Middle frontal gyrus (tissue), 1 donor: ENCODE measurements around the gene MEI1.
"Not testable (repeated sequence)": the region's sequence is repeated elsewhere in the genome, so short reads cannot be mapped to it uniquely, and the experiment has no call there.

ENCODE experiments used
- DNase-seq: peaks from one replicate; pipeline ENCODE4 v3.0.0-alpha.2; 2015; ENCODE audit warnings: low spot score; ENCODE audit errors: extremely low spot score

The MEI1 gene

GRCh38 chr22:41681616-41682015 is 17.7 kb upstream of the MEI1 start:
- DNase-seq: no peak

- DNase-seq: peak; percentile 74
Observed at GRCh38 chr22:41682033-41682807, 17.1 kb upstream of the MEI1 start.

GRCh38 chr22:41683052-41683451 is 16.3 kb upstream of the MEI1 start:
- DNase-seq: no peak

- no peak for DNase-seq
Observed at GRCh38 chr22:41683616-41684015, 15.7 kb upstream of the MEI1 start.

GRCh38 chr22:41684194-41684593 is 15.1 kb upstream of the MEI1 start:
- DNase-seq: no peak

- not testable (repeated sequence) for DNase-seq
Observed at GRCh38 chr22:41686890-41687289, 12.4 kb upstream of the MEI1 start.

GRCh38 chr22:41687901-41688364 is 11.4 kb upstream of the MEI1 start:
- no peak for DNase-seq

- DNase-seq: peak; percentile 88
Observed at GRCh38 chr22:41688365-41689211, 10.7 kb upstream of the MEI1 start, which contains the start of gene SNU13. TSS of gene SNU13 (minus strand) at chr22:41688867. CDS start at chr22:41688796, 71 bp downstream.

- no peak for DNase-seq
Observed at GRCh38 chr22:41690476-41690875, 8.8 kb upstream of the MEI1 start.

GRCh38 chr22:41695211-41695610 is 4.1 kb upstream of the MEI1 start:
- DNase-seq: no peak

GRCh38 chr22:41696703-41697102 is 2.6 kb upstream of the MEI1 start:
- no peak for DNase-seq

- peak; percentile 84 for DNase-seq
Observed at GRCh38 chr22:41697126-41697775, 2.1 kb upstream of the MEI1 start.

GRCh38 chr22:41700108-41700364 is 733 bp downstream of the MEI1 start:
- DNase-seq: no peak

GRCh38 chr22:41702763-41703162 is 3.5 kb downstream of the MEI1 start:
- DNase-seq: no peak

- DNase-seq: no peak
Observed at GRCh38 chr22:41709341-41709740, 10.0 kb downstream of the MEI1 start.

GRCh38 chr22:41713004-41713403 is 13.7 kb downstream of the MEI1 start:
- no peak for DNase-seq

GRCh38 chr22:41722496-41722895 is 23.2 kb downstream of the MEI1 start:
- DNase-seq: no peak

GRCh38 chr22:41725510-41726110 is 26.3 kb downstream of the MEI1 start:
- no peak for DNase-seq

GRCh38 chr22:41731609-41732008 is 32.3 kb downstream of the MEI1 start:
- no peak for DNase-seq

GRCh38 chr22:41732096-41732772 is 32.9 kb downstream of the MEI1 start:
- DNase-seq: no peak

GRCh38 chr22:41733241-41733640 is 33.9 kb downstream of the MEI1 start:
- not testable (repeated sequence) for DNase-seq
